Omental fat pad (tissue), 4 donors: ENCODE data around the gene FOSL2. TPM values are rescaled to one million over a fixed set of nuclear protein-coding genes. Genes with fewer than 3 reads are reported as not detected.

ENCODE experiments used
- ATAC-seq: fragments of 150-250 bp; one replicate; pipeline ENCODE4 v1.9.1; 2016; ENCODE audit warnings: mild to moderate bottlenecking, moderate library complexity; ENCODE audit not compliant: low FRiP score
- DNase-seq: peaks from one replicate; pipeline ENCODE4 v3.0.0-alpha.2; 2019; ENCODE audit warnings: low spot score
- total RNA-seq, 4 donors: library from RNA; depleted of rRNA; stranded (reverse); fragments of >200 nt; gene quantifications; one replicate each; pipeline ENCODE4 v1.1.0, GENCODE V29; 2016
- TF ChIP-seq, protein P1 (sequence below), 3 donors: fragments of 450-650 bp; IDR thresholded peaks; one replicate each; pipeline ENCODE4 v1.5.1; 2016 to 2017; ENCODE audit warnings: antibody characterized with exemption in 3 of 3, mild to moderate bottlenecking in 3 of 3, moderate library complexity in 2 of 3

FOSL2 gene
- total RNA-seq, 4 donors from 2014 or later, result 115 to 350 (median 184) TPM

DNA sequence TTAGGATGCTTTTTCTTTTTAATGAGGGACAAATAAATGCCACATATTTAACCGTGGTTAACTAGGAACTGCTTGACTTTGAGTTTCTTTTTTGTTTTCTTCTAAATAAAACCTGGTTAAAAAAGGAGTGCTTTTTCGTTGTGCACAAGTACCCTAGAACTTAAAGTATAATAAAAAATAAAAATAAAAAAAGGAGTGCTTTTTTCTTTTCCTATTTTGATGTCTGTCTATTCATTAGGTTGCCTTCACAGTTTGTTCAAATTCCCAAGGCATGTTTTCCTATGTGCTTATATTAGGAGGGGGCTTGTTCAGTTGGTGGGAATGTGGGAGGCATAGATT lies 4.4 kb downstream of the FOSL2 start:
- no peak for ATAC-seq
- TF ChIP-seq, protein P1, sequence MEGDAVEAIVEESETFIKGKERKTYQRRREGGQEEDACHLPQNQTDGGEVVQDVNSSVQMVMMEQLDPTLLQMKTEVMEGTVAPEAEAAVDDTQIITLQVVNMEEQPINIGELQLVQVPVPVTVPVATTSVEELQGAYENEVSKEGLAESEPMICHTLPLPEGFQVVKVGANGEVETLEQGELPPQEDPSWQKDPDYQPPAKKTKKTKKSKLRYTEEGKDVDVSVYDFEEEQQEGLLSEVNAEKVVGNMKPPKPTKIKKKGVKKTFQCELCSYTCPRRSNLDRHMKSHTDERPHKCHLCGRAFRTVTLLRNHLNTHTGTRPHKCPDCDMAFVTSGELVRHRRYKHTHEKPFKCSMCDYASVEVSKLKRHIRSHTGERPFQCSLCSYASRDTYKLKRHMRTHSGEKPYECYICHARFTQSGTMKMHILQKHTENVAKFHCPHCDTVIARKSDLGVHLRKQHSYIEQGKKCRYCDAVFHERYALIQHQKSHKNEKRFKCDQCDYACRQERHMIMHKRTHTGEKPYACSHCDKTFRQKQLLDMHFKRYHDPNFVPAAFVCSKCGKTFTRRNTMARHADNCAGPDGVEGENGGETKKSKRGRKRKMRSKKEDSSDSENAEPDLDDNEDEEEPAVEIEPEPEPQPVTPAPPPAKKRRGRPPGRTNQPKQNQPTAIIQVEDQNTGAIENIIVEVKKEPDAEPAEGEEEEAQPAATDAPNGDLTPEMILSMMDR (IDR thresholded peaks at IDR 0.05), result no peak

DNA sequence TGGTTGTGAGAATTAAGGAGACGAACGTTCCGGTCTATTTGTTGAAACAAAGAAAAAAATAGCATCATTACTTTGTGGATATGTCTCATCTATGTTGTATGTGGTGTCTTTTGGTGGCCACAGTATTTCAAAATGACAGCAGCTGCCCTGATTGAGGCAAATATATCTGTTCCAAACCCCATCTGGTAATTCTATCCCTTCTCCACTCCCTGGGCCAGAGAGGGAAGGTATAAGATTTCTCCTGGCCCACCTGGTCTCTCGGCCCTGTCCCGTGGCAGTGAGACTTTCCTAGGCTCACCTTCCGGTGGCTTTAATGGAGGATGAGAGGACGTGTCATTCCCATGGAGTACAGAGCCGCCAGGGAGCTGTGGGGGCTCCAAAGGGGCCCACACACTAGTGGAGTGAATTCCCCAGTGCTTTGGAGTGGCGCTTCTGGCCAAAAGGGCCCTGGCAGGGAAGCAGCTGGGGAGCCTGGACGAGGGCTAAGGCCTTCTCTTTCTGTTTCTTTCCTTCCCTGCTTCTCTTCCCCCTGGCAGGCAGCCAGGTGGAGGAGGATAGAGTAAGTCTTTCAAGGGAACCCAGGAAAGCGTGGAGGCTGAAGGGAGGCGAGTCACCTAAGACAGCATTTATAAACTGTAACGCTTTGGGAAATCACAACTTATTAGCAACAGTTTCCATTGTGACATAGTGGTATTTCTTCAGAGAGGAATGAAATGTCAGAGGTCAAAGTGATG lies 5.6 kb downstream of the FOSL2 start:
- TF ChIP-seq, protein P1 (IDR thresholded peaks at IDR 0.05), result no peak
- DNase-seq, result peak; percentile 81
- ATAC-seq, result peak; percentile 28

More for the DNA sequence above, 4.4 kb downstream of the FOSL2 start:
- DNase-seq, result no peak

- DNase-seq, result no peak
- TF ChIP-seq, protein P1 (IDR thresholded peaks at IDR 0.05), result no peak
- no peak for ATAC-seq
These were observed 6.6 kb downstream of the FOSL2 start for GRCh38 chr2:28399289-28399688.

GRCh38 chr2:28399956-28400355 lies 7.3 kb downstream of the FOSL2 start:
- no peak for DNase-seq
- ATAC-seq, result no peak
- TF ChIP-seq, protein P1 (IDR thresholded peaks at IDR 0.05), result no peak

GRCh38 chr2:28400419-28400818 lies 7.8 kb downstream of the FOSL2 start:
- DNase-seq (no peak), ATAC-seq (no peak)
- TF ChIP-seq, protein P1 (IDR thresholded peaks at IDR 0.05), result no peak

DNA sequence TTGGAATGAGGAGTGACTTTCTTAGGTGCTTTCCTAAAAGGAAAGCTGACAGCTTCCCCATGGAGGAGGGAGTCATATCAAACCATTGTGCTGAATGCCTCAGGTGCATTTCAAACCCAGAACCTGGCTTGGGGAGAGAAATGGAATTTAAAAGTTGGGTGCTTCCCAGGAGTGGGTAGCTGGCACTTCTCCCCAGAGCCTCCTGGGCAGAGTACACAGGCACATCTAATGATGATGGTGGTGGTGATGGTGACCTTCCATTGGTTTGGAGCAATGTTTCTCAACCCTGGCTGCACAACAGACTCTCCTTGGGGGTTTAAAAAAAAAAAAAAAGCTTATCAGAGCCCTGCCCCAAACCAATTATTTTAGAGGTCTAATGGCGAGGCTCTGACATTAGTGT lies 8.3 kb downstream of the FOSL2 start:
- TF ChIP-seq, protein P1 (IDR thresholded peaks at IDR 0.05), result no peak
- no peak for ATAC-seq
- no peak for DNase-seq

DNA sequence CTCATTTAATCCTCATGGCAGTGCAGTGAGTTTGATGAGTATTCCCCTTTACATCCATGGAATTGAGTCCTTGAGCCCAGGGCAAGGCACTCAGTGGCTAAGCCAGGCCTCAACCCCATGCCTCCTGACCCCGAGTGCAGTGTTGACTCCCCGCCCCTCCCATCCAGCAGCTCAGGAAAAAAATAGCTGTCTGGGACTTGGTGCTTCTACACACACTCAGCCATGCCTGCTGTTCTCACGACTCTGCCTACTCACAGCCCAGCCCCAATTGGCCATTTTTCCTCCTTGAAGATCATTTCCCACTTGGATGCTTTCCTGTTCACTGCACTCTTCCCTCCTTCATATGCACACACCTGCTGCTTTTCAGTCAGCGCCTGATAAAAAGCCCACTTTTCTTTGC lies 8.8 kb downstream of the FOSL2 start:
- DNase-seq, result no peak
- ATAC-seq, result no peak
- TF ChIP-seq, protein P1 (IDR thresholded peaks at IDR 0.05), result no peak
